Activated CD8-positive, alpha-beta T cell treated with anti-CD3 and anti-CD28 coated beads for 36 hours (primary cell): ENCODE data around the gene SHISA9. TPM values are rescaled to one million over a fixed set of nuclear protein-coding genes. Genes with fewer than 3 reads are reported as not detected.
"Not testable (repeated sequence)": the region's sequence is repeated elsewhere in the genome, so short reads cannot be mapped to it uniquely, and the experiment has no call there.

Source experiments
- ATAC-seq: fragments of 200-7000 bp; cut with Tn5 transposase; one replicate; pipeline ENCODE4 v1.10.0; 2021; ENCODE audit warnings: mild to moderate bottlenecking, moderate library complexity
- CTCF ChIA-PET: fragments of 350-600 bp; sonication (Branson Sonifier 250); formaldehyde crosslinking; loops from one replicate; lab custom pipeline; 2021; ENCODE audit warnings: antibody characterized with exemption; lab: Charles Lee
- POLR2A ChIA-PET: fragments of 350-600 bp; sonication (Branson Sonifier 250); formaldehyde crosslinking; loops from one replicate; lab custom pipeline; 2021; ENCODE audit warnings: antibody characterized with exemption; lab: Charles Lee
- DNase-seq: peaks from one replicate; pipeline ENCODE4 v3.0.0-alpha.2; 2020
- H3K27ac Mint-ChIP-seq: one replicate; pipeline ENCODE4 v1.8.0; 2021; ENCODE audit warnings: mild to moderate bottlenecking, mixed read lengths
- H3K27me3 Mint-ChIP-seq: one replicate; pipeline ENCODE4 v1.8.0; 2021; ENCODE audit warnings: mixed read lengths
- H3K36me3 Mint-ChIP-seq: one replicate; pipeline ENCODE4 v1.8.0; 2021; ENCODE audit warnings: low read depth, mixed read lengths
- H3K4me1 Mint-ChIP-seq: one replicate; pipeline ENCODE4 v1.8.0; 2021; ENCODE audit warnings: low read depth, mixed read lengths
- H3K4me3 Mint-ChIP-seq: one replicate; pipeline ENCODE4 v1.8.0; 2021; ENCODE audit warnings: mild to moderate bottlenecking, moderate library complexity, mixed read lengths
- H3K9me3 Mint-ChIP-seq: one replicate; pipeline ENCODE4 v1.8.0; 2021; ENCODE audit warnings: mixed read lengths
- intact Hi-C: fragments of 100-400 bp; cut with micrococcal nuclease; formaldehyde crosslinking; loops from one replicate; pipeline ENCODE4 v1.10.0; 2022
- total RNA-seq, 2 experiments: library from RNA; stranded (reverse); gene quantifications; one replicate each; pipeline ENCODE4 v1.2.3, GENCODE V29; 2021
- TF ChIP-seq, protein P1 (sequence below): fragments of 200-600 bp; IDR thresholded peaks from one replicate; pipeline ENCODE4 v1.8.0; 2022; ENCODE audit warnings: antibody characterized with exemption, mild to moderate bottlenecking

SHISA9 gene
- total RNA-seq, 2 experiments from 2014 or later, result not detected

DNA sequence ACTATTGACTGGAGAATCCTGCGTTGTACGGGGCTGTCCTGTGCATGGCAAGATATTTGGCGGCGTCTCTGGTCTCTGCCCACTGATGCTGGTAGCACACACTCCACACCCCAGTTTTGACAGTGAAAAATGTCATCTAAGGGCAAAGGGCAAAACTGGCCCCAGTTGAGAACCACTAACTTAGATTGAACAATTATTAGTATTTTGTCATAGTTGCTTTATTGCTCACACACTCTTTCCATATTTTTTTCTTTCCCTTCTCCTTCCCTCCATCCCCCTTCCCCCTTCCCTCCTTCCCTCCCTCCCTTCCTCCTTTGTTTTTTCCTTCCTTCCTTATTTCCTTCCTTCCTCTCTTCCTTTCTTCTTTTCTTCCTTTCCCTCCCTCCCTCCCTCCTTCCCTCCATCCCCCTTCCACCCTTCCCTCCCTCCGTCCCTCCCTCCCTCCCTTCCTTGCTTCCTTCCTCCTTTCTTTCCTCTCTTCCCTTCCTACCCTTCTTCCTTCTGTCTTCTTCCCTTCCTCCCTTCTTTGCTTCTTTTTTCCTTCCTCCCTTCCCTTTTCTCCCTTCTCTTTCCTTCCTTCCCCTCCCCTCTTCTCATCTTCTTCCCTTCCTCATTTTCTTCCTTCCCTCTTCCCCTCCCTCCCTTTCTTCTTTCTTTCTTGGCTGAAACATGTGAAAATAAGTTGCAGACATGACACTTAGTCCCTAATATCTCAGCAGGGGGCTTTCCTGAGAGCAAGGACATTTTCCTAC, 5.5 kb downstream of the SHISA9 start:
- Mint-ChIP-seq H3K4me3 (no peak overlapping the region), H3K4me1 (peaks cover 5% of the 10 kb centered on the region), H3K9me3 (no peaks in the 10 kb centered on the region), H3K27ac (no peak overlapping the region), H3K27me3 (peaks cover 48% of the 10 kb centered on the region), H3K36me3 (no peaks in the 10 kb centered on the region)
- POLR2A ChIA-PET, result no interaction called here
- DNase-seq (no peak), ATAC-seq (no peak)
- intact Hi-C loops, result no loop called here
- TF ChIP-seq, protein P1, sequence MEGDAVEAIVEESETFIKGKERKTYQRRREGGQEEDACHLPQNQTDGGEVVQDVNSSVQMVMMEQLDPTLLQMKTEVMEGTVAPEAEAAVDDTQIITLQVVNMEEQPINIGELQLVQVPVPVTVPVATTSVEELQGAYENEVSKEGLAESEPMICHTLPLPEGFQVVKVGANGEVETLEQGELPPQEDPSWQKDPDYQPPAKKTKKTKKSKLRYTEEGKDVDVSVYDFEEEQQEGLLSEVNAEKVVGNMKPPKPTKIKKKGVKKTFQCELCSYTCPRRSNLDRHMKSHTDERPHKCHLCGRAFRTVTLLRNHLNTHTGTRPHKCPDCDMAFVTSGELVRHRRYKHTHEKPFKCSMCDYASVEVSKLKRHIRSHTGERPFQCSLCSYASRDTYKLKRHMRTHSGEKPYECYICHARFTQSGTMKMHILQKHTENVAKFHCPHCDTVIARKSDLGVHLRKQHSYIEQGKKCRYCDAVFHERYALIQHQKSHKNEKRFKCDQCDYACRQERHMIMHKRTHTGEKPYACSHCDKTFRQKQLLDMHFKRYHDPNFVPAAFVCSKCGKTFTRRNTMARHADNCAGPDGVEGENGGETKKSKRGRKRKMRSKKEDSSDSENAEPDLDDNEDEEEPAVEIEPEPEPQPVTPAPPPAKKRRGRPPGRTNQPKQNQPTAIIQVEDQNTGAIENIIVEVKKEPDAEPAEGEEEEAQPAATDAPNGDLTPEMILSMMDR, result no peak
- CTCF ChIA-PET, result interaction anchor here (1.5 kb wide), 1 partner anchor 12 kb away, joined by 4 read pairs; no protein-coding TSS in a partner anchor

DNA sequence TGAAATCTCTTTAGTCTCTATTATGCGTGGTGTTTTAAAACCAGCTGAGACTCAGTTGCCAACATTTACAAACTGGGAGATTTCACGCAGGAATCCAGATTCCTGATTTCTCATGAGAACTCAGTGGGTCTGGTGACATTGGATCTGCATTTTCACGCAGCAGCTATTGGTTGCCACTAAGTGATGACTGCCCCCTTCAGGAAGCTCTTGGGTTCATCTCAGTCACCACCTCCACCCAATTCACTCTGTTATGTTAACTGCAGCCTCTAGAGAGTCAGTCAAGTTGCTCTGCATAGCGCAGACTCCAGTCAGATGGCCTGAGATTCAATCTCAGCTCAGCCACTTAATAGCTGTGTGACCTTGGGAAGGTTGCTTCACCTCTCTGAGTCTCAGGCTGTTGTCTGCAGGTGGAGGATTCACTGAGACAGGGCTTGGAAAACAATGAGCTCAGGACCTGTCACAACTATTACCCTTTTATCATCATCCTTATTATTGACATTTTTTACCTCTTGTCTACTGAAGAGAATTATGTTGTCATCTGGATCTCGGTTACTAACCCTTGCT, 6.4 kb downstream of the SHISA9 start:
- Mint-ChIP-seq H3K27me3 (peaks cover 43% of the 10 kb centered on the region), H3K4me3 (no peak overlapping the region), H3K9me3 (no peaks in the 10 kb centered on the region), H3K4me1 (peaks cover 2% of the 10 kb centered on the region), H3K27ac (no peak overlapping the region), H3K36me3 (no peaks in the 10 kb centered on the region)
- intact Hi-C loops, result no loop called here
- POLR2A ChIA-PET, result no interaction called here
- TF ChIP-seq, protein P1, result no peak
- CTCF ChIA-PET, result interaction anchor here (1.5 kb wide), 1 partner anchor 13 kb away, joined by 4 read pairs; no protein-coding TSS in a partner anchor
- no peak for ATAC-seq
- DNase-seq, result peak; percentile 22

DNA sequence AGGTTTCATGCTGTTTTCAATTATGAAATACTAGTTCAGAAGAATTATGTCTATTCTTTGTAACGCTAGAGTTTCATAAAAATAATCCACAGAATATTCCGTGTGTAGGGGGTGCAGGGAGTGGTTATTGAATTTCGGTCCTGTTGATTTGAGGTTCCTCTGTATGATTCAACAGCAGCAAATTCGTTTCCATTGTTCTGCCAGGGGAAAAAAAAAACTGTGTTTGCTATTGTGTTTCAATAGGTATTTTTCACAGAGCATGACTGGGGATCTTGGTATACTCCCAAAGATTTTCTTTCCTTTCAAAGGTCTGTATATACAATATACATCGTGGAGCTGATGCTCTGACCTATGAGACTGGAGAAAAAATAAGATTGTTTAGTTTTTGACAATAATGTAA, 15.8 kb downstream of the SHISA9 start:
- no peaks in the 10 kb centered on the region for H3K4me1 Mint-ChIP-seq
- H3K4me3 Mint-ChIP-seq, result no peak overlapping the region
- H3K27ac Mint-ChIP-seq, result no peak overlapping the region
- CTCF ChIA-PET, result no interaction called here
- H3K36me3 Mint-ChIP-seq, result no peaks in the 10 kb centered on the region
- ATAC-seq, result no peak
- intact Hi-C loops, result no loop called here
- H3K9me3 Mint-ChIP-seq, result no peaks in the 10 kb centered on the region
- DNase-seq, result no peak
- POLR2A ChIA-PET, result no interaction called here
- TF ChIP-seq, protein P1, result no peak
- H3K27me3 Mint-ChIP-seq, result peaks cover 20% of the 10 kb centered on the region

DNA sequence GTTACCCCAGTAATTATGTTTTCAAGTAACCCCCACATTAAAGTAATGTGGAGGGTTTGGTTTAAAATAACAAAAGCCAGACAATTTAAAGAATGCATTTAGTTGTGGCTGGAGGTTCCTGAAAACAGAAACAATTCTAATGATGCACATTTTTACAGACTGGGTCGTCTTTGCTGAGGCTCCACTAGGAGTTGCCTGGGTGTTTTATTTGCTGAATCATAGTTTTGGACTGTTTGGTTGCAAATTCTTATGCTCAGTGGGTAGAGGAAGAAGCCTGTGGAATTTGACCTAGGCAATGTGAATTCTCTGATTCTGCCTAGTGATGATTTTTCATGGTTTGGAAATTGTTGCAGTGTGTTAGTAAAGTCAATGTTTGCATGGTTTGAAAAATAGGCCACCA, 16.3 kb downstream of the SHISA9 start:
- POLR2A ChIA-PET, result no interaction called here
- no peaks in the 10 kb centered on the region for H3K4me1 Mint-ChIP-seq
- no peak overlapping the region for H3K27ac Mint-ChIP-seq
- intact Hi-C loops, result no loop called here
- DNase-seq (no peak), ATAC-seq (no peak)
- H3K36me3 Mint-ChIP-seq, result no peaks in the 10 kb centered on the region
- H3K27me3 Mint-ChIP-seq, result peaks cover 20% of the 10 kb centered on the region
- TF ChIP-seq, protein P1, result no peak
- CTCF ChIA-PET, result no interaction called here
- H3K9me3 Mint-ChIP-seq, result no peaks in the 10 kb centered on the region
- H3K4me3 Mint-ChIP-seq, result no peak overlapping the region

DNA sequence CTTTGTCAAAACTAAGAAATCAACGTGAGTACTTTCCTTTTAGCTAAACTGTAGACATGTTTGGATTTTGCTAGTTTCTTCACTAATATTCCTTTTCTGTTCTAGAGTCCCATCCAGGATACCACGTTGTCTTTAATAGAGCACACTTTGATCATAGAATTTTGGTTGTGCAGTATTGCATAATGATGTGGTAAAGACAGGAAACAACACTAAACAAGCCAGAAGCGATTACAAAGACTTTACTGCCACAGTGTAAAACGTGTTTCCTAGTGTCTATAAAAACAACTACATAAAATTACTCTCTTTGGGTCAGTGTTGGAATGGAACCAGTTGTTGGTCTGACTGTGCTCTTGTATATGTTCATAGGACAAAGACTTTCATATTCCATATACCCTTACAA, 19.3 kb downstream of the SHISA9 start:
- H3K36me3 Mint-ChIP-seq, result no peaks in the 10 kb centered on the region
- peaks cover 18% of the 10 kb centered on the region for H3K27me3 Mint-ChIP-seq
- DNase-seq, result no peak
- TF ChIP-seq, protein P1, result no peak
- ChIA-PET CTCF (no interaction called here), POLR2A (no interaction called here)
- H3K4me3 Mint-ChIP-seq, result no peak overlapping the region
- intact Hi-C loops, result no loop called here
- ATAC-seq, result no peak
- H3K4me1 Mint-ChIP-seq, result no peaks in the 10 kb centered on the region
- H3K27ac Mint-ChIP-seq, result no peak overlapping the region
- no peaks in the 10 kb centered on the region for H3K9me3 Mint-ChIP-seq

DNA sequence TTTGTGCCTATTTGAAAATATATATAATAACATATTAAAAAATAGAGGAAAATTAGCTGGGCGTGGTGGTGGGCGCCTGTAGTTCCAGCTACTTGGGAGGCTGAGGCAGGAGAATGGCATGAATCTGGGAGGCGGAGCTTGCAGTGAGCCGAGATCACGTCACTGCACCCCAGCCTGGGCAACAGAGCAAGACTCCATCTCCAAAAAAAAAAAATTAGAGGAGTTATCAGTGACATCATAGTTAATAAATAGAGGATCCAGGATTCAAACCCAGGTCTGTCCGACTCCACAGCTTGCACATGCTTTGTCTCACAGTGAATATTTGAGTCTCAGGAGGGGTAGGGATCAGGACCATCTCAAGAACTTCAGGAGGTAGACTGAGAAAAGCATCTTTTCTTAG, 22.2 kb downstream of the SHISA9 start:
- CTCF ChIA-PET, POLR2A ChIA-PET: not testable (repeated sequence)

More for the DNA sequence above, 22.2 kb downstream of the SHISA9 start:
- H3K4me1 Mint-ChIP-seq, intact Hi-C loops, H3K27ac Mint-ChIP-seq, DNase-seq, H3K9me3 Mint-ChIP-seq, H3K4me3 Mint-ChIP-seq, H3K36me3 Mint-ChIP-seq, ATAC-seq: not testable (repeated sequence)
- peaks cover 20% of the 10 kb centered on the region for H3K27me3 Mint-ChIP-seq
